GM21528 (cell line): ENCODE data around the gene AGBL4.

ENCODE experiments used
- ATAC-seq: cut with Tn5 transposase; IDR thresholded peaks from one replicate; pipeline ENCODE4 v1.9.1; 2021; ENCODE audit warnings: mild to moderate bottlenecking, moderate library complexity; ENCODE audit not compliant: unreplicated experiment, low FRiP score

AGBL4 gene

DNA sequence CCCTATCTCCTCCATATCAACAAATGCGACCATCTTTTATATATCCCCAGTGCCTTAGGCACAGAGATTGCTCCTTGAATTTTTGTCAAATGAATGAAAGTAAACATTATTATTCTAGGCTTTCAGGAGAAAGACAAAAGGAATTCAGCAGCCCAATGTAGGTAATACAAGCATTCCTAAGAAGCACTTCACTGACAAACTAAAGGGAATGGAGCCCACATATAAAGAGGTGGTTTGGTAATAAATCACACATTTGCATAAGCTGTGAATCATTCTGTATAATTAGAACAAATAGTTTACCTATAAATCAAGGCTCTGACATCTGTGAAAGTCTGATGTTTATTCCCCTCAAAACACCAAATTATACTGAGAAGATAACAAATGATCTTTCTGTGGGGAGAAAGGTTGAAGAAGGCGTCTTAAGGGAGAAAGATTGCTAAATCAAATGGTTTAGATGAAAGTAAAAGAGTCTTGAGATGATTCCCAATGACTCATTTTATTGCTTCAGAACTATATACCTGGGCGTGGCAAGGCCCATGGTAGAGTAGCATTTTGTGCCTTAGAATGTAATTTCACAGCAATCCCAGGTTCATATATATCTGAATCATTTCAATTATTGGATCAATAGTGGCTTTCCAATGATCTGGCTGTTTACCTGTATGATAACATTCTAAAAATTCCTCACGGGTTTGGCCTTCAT is 558.1 kb downstream of the AGBL4 start:
- no peak for ATAC-seq

DNA sequence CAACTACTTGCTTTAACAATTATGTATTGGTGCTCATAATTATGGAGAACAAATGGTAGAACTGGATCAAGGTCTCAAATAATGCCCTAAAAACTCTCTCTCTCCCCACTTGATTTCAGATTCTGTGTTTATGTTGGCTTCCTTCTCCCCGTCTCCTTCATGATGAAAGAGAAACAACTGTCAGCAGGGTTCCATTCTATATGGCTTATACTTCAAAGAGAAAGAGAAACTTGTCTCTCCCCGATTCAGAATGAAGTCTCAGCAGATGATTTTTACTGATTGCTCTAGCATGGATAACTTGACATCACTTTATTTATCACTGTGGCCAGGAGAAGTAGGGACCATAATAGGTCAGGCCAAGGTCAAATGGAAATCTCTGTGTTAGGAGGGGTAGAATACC is 575.6 kb downstream of the AGBL4 start:
- no peak for ATAC-seq

DNA sequence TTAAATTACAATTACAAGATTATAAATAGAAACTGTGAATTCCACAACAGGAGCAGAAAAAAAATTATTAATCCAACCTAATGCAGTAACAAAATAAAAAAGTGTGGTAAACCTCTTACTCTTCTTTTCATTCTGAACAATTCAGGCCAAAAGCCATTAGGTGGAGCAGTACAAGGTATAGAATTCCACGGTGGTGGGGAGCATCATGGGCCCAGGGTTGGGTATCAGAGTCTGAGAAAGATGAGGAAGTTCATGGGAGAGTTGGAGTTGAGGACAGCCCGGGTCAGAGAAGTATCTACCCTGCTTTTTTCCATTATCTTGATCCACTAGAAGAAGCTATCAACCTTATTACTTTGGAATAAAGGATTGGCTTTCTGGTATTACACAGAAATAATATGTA is 586.9 kb downstream of the AGBL4 start:
- ATAC-seq = no peak

DNA sequence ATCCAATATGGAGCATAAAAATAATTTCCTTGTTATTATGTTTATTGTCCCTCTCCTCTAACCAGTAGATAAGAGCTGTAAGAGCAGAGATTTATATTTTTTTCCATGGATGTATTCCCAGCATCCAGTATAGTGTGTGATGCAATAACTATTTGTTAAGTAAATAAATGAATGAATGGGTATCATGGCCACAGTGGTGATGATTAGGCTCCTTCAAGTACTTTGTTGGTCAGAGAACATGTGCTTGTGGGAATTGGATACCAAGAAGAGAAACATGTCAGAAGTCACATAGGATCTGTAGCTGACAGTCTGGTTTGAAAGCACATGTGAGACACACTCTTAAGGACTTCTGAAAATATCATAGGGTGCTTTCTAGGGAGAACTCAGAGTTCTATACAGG is 588.5 kb downstream of the AGBL4 start:
- ATAC-seq = no peak

DNA sequence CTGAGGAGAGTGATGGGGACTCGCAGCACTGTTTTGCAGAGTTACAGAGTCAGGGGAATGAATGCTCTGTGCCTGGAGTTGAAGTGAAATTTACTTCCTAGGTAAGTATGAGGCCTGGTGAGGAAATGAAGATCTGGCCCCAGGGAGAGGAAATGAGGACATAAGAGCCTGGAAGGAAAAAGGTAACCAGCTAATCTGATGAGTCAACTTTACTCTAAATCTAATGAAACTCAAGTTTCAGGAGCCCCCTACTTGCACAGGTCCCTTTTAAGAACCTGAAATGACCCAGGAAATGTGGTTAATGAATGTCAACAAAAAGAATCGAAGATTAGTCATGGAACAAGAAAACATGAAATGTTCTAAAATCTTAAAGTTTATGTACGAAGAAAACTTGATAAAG is 599.0 kb downstream of the AGBL4 start:
- ATAC-seq = no peak

DNA sequence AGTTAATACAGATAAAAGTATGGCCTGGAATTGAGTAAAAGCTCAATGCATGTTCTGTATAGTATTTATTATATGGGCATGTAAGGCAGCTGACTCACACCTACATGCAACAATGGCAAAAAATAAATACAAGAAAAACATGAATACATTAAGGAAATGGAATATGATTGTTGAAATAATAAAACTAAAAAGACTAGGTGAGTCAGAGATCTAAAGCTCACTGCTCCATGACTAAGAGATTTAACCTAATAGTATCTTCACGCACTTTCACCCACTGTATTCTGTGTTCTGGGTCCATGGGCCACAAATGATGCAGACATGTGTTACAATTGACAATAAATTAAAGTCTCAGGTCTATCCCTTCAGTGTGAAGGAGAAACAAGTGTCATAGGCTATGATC is 607.0 kb downstream of the AGBL4 start:
- ATAC-seq = no peak

DNA sequence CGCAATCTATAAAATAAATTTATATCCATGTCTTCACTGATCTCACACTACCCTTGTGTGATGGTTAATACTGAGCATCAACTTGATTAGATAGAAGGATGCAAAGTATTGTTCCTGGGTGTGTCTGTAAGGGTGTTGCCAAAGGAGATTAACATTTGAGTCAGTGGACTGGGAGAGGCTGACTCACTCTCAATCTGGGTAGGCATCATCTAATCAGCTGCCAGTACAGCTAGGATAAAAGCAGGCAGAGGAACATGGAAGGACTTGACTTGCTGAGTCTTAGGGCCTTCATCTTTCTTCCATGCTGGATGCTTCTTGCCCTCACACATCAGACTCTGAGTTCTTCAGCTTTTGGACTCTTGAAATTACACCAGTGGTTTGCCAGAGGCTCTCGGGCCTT is 615.4 kb downstream of the AGBL4 start:
- ATAC-seq = no peak

DNA sequence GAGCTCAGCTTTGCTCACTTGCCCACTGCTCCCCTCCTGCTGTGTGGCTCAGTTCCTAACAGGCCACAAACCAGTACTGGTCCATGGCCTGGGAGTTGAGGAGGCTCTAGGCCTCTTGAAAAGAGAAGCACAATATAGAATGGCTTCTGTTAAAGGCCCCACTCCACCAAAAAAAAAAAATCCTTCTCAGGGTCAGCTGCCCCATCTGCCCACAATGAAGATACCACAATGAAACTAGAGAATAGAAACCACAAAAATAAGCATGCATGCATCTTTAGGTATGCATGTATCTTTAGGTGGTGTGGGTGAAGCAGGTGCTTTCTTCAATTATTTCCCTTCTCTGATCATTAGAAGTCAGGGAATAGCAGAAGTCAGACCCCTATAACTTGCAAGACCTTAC is 626.7 kb downstream of the AGBL4 start:
- ATAC-seq = no peak

DNA sequence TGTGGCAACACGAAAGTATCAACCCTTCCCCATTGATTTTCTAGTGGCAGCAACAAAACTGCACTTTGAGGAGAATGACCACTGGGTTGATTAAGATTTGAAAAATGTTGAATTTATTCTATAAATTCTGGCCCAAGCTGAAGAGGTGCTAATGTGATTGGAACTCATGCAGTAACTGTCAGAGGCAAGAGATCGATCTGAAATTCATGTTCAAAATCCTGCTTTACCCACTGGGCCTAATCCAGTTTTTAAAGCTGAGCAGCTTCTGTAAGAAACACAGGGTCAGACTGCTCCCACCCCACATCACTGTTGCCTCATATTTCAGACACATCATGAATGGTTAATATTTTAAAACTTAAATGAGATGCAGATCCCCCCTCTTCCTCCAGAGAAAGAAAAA is 629.6 kb downstream of the AGBL4 start:
- no peak for ATAC-seq

DNA sequence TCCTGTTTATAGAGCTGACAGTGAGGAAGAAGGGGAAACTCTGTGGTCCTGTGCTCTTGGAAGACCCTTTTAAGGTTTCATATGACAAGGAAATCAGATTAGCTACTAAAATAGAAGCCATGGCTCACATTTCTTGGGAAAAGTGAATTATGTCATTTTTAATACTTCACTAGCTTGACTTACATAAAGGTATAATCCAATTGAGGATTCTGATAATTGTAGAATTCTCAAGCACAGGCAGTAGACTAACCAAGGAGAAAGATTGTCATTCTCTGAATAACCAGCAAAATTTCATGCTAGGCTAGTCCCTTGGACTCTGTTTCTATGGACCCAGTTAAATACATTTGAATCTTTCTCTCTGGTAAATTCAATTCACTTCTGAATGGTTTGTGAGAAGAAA is 634.1 kb downstream of the AGBL4 start:
- ATAC-seq = no peak

DNA sequence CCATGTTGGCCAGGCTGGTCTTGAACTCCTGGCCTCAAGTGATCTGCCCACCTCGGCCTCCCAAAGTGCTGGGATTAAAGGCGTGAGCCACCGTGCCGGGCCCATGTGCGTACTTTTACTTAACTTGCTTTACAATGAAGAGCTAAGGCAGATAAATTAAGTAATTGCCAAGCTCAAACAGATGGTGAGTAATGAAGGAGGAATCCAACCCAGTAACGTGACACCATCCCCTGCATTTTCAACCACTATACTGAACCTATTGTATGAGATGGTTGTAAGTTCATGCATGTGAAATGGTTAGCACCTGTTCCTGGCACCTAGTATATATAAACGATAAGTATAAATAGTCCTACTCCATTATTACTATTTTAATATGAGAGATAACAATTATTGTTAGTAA is 659.1 kb downstream of the AGBL4 start:
- no peak for ATAC-seq

DNA sequence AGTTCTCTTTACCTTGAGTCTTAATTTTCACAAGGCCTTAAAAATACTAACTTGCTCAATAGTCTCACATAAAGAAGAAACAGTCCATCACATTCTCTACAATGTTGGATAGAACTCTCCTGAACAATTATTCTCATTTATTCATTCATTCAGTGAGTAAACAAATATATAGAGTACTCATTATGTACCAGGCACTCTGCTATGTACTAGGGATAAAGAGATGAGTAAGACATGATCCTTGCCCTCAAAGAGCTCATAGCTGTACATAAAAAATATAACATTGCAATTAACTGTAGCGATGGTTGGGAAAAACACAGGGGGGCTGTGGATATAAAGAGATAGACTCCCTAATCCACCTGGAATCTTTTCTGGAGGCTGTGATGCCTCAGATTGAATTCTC is 660.1 kb downstream of the AGBL4 start:
- no peak for ATAC-seq

DNA sequence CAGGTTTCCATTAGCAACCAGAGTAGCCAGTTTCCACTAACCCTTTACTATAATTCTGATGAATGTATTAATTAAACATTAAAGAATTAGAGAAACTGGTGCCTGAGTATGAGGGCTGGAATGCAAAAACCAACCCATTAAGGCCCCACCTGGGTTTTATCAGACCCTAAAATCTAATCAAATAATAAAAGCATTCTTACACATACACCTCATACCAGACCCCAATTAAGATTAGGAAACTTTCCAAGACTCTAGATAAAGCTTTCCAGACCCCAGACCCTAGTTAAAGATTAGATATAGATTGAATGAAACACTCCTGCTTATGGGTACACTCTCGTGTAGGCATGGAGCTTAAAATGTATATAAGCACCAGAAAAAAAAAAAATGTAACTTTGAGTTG is 665.7 kb downstream of the AGBL4 start:
- ATAC-seq = no peak

DNA sequence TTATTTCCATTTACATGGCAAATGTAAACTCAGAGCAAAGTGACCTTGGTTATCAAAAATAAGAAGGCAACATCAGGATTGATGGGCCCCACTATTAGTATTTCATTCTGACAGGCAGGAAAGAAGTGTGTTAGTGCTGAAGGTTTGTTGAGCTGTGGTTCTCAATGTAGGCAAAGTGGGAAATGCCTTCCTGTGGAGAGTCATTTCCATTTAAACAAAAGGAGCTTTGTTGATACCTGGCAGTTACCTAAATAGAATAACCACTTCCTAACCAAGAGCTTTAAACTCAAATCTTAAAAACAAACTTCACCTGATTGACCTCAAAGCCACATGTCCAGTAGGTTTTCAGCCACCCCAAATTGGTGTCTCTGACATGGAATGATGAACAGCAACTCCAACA is 667.2 kb downstream of the AGBL4 start:
- no peak for ATAC-seq

DNA sequence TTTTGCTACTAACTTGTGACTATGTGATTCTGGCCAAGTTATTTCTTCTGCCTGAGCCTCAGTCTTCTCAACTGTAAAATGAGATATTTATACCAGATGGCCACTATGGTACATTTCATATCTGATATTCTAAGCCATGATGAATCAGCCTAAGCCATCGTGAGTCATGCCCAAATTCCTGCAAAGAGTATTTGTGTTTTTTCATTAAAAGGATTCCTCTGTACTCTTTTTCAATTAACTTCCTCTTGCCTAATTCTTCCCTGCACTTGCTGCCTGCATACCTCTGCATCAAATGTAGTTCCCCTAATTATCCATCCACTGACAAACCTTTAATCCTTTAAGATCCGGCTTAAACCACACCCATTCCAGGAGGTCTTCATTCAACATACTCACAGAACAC is 672.0 kb downstream of the AGBL4 start:
- ATAC-seq = no peak

DNA sequence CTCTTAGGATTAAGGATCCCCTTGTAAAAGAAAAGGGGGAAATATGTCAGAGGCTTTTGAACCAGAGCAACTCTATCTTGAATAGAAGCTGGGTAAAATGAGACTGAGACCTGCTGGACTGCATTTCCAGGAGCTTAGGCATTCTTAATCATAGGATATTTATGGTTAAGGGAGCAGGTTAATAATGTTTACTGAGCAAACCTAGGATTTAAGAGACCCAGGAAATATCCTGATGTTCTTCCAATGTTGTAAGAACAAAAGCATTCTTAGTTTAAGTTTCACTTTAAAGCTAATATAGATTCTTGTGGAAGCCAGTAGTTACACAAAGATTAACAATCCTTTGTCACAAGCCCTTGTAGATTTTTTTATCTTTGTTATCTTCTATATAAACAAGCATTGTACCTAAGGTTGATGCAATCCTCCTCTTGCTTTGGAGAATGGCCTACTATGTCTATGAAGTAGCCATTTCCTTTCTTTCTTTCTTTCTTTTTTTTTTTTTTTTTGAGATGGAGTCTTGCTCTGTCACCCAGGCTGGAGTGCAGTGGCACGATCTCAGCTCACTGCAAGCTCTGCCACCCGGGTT is 676.9 kb downstream of the AGBL4 start:
- no peak for ATAC-seq

DNA sequence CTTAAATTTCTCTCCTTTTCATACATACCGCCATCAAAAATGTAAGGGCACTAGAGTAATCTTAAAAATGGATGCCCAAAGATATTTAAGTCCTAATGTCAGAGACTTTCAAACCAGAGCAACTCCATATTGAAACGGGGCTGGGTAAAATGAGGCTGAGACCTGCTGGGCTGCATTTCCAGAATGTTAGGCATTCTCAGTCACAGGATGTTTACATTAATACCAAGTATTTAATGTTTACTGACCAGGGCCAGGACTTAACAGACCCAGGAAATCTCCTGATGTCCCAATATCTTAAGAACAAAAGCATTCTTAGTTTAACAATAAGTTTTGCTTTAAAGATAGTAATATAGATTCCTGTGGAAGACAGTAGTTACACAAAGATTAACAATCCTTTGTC is 683.2 kb downstream of the AGBL4 start:
- ATAC-seq = no peak

DNA sequence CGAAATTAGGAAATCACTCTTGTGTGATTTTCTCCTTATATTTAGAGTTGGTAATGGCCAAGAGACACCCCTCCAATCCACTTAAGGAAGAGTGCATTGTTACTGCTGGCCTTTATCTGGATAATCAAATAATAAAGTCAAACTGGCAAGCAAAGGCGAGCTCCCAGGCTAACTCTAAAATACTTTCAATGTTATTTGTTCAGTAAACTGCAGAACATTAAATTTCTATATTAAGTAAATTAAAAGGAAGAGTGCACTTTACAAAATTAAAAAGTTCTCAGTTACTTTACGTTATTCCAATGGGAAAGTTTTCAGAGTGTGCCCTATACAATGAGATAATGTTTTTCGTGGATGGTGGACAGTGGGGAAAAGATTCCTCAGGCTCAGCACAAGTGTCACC is 684.7 kb downstream of the AGBL4 start:
- no peak for ATAC-seq

DNA sequence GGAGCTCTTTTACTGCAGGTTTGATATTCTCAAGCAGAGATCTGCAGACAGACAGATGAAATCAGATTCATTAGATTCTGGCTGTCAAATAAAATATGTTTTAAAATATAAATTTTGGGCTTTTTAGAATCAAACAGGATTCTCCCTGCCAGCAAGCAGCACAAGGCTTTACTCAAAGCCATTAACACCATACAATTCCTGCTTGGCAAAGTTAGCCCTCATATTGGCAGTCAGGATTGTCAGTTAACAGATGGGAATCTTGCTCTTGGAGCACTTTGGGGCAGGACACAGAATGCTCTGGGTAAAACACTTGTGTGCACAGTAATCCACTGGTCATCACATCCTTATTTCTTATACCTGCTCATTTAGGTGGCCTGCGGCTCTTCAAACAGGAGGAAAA is 686.5 kb downstream of the AGBL4 start:
- no peak for ATAC-seq

DNA sequence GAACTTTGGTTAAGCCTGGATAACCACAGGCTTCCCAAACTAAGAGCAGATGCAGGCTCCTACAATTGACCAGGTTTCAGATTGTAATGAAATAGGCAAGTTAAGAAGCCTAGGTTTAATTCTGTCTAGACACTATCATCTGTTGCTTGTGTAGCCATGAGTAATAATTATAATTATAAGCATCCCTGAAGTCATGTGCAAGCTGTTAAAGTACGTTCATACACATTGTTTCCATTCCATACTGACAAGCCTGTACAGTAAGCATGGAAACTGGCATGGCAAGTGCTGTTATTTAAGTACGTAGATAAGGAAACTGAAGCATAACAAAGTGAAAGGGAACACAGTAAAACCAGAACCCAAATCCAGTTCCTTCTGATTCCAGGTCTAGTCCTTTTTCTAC is 689.8 kb downstream of the AGBL4 start:
- ATAC-seq = no peak

DNA sequence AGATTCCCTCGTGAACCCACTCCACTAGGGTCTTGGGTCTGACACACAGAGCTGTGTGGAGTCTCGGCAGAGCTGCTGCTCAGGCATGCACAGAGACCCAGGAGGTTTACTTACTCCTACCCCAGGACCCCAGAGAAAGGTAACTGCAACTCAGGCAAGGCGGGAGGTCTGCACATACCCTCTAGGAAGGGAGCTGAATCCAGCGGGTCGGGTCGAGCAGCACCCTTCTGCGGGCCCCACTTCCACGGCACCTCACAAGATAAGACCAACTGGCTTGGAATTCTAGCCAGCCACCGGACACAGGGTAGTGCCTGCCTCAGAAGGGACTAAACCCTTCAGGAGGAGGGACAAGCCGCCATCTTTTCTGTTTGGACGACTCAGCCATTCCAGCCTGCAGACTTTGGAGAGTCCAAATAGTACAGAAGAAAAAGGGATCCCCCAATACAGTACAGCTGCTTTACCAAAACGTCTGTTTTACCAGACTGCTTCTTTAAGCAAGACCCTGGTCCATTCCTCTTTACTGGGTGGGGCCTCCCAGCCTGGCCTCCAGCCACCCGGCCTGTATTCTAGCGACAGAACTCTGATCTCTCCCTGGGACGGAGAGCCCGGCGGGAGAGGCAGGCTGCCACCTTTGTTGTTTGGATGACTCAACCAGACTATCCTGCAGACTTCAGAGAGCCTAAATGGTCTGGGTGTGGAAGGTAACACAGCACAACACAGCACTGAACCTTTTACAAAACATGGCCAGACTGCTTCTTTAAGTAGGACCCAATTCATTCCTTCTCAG is 692.5 kb downstream of the AGBL4 start:
- ATAC-seq = no peak

DNA sequence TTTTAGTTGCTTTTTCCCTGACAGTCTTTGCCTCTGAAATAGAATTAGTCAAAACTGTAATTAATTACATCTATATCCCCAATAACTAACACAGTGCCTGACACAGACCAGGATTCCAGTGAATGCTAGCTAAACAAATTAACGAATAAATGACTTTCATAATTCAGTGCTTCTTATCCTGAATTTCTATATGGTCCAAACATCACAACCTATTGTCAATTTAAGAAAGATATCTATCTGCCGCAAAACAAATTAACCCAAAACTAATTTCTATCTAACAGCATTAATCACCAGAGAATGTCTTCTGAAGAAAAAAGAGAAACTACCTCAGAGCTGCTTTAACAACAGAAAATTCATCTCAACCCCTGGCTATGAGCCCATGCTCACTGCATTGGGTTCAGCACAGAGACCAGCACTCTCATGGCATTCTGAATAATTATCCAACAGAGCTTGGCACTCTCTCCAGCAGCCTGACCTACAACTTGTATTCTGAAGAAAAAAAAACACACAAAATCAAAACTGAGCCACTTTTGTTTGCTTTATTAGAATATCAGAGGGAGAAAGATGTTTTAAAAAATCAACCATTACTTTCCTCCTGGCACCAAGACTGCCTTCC is 699.7 kb downstream of the AGBL4 start:
- ATAC-seq = no peak
